Stimulated activated CD4-positive, alpha-beta T cell treated with anti-CD3 and anti-CD28 coated beads, Interleukin-2, amount 100 ng/mL, for 4 hours (primary cell): Measurements from ENCODE around the gene LSAMP.

Experiments
- DNase-seq: peaks from one replicate; pipeline ENCODE4 v3.0.0-alpha.2; 2020; ENCODE audit warnings: low read depth

LSAMP gene

DNA sequence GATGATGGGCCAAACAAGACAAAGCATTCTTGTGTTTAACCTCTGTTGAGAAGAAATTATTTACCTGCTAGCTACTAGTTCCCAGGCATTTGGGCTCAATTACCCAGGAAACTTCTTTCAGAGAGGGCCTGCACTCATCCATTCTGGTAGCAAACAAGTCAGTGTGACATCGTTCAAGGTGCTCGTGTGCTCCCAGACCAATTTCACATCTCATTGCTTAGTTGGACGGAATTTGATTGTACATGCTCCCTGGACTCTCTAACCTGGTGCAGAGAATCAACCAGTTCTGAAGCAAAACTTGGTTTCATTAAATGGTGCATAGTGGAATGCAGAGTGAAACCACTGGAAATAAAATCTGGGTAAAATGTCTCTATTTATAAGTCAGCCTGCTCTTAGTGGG lies 392.7 kb downstream of the LSAMP start:
- DNase-seq: no peak

DNA sequence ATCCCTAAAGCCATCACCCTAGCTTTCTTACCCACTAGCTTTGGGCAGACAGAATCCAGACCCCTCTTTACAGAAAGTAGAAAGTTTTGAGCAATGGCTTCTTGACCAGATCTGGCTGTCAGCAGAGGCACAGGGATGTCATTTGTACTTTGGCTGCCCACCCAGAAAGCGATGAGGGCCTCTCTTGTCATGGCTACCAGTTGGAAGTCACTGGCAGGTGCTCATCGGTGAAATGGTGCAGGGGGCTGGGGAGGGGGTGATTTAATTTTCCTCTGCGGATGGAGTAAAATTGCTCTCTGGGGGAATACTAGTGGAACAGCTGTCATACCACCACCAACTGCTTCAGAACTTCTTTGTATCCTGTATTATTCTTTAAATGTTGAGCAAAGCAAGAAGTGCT lies 393.7 kb downstream of the LSAMP start:
- no peak for DNase-seq

GRCh38 chr3:116051040-116051439 lies 394.2 kb downstream of the LSAMP start:
- DNase-seq: no peak

GRCh38 chr3:116050311-116050915 lies 394.9 kb downstream of the LSAMP start:
- no peak for DNase-seq

GRCh38 chr3:116048991-116049390 lies 396.3 kb downstream of the LSAMP start:
- DNase-seq: no peak

DNA sequence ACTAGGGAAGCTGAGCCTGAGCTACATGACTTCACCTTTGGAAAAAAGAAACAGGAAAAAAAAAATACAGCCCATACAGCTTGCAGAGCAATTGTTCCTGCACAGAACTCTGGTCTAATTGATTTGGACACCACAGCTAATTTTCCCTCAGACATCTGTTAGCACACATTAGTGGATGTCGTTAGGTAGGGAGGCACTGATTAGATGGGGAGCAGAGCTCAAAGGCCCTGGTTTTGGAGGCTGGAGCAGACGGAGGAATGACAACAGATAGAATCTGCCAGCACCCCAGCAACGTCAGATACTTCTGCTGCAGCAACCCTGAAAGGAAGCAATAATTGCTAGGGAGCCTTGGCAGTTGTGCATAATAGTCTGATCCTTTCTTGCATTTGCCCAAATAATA lies 398.9 kb downstream of the LSAMP start:
- DNase-seq: no peak

DNA sequence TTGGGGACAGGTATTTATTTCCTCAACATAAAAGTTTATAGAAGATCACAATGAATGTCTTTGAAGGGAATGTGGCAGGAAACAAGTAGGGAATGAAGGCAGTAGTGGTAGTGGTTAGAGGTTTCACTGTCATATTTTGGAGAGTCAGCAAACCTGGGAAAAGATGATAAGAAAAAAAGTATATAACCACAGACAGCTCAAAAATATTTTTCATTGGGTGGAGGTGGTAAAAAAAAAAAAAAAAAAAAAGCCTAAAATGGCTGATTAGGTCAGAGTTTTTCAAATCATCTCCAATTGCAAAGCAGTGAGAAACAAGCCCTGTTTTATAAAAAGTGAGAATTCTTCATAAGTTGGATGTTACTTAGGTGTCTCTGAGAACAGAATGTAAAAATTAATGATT lies 400.0 kb downstream of the LSAMP start:
- DNase-seq: no peak

DNA sequence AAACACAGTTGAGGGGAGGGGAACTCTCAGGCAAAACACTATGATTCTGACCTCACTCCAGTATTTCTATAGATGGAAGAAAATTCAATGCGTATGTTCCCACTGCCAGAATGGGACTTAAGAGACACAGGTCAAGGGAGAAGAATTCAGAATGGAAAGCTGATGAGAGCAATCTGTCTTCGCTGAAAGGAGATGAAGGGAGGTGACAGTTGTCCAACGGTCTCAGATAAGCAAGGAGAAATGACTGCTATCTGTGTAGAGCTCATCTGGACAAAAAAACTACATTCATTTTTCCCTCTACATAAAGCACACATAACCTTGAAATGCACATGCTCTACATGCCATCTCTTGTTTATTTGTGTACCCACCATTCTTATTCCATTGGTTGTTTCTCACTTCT lies 405.1 kb downstream of the LSAMP start:
- no peak for DNase-seq

GRCh38 chr3:116039651-116039985 lies 405.7 kb downstream of the LSAMP start:
- no peak for DNase-seq

- no peak for DNase-seq
These were observed 406.2 kb downstream of the LSAMP start for GRCh38 chr3:116038968-116039650.

- no peak for DNase-seq
These were observed 407.1 kb downstream of the LSAMP start for GRCh38 chr3:116037954-116038911.

DNA sequence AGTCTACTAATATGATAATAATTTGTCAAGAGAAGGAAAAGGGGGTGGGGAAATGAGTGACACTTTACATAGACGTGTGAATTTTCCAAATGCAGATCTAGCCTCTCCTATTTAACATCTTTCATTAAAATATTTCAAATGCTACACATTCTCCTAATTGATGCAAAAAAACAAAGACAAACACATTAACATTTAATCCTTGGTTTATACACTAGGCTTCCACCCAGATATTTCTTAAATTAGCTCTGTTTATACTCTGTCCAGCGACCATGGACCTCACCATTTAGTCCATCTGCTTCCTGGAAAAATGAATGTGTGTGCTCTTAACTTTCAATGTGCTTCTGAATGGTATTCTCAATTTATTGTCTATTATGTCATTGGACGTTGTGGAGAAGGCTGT lies 409.9 kb downstream of the LSAMP start:
- DNase-seq: no peak

GRCh38 chr3:116034794-116035193 lies 410.5 kb downstream of the LSAMP start:
- DNase-seq: no peak

- DNase-seq: no peak
These were observed 411.2 kb downstream of the LSAMP start for GRCh38 chr3:116034086-116034485.

DNA sequence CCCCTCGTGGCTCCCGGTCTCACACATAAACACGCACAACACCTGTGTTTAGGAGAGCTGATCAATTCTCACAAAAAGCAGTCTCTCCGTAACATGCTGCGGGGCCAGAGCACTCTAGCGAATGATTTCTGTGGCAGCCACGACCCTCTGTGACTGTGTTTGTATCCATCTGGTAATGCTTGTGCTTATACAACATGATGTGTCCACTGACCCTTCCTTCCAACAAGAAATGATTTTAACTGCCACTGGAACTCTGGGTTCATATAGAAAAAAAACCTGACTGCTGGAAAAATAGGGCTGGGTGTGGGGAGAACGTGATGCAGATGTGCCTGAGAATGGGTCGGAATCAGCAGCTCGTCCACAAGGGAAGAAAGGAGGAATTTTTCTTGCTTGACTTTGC lies 411.8 kb downstream of the LSAMP start:
- no peak for DNase-seq

DNA sequence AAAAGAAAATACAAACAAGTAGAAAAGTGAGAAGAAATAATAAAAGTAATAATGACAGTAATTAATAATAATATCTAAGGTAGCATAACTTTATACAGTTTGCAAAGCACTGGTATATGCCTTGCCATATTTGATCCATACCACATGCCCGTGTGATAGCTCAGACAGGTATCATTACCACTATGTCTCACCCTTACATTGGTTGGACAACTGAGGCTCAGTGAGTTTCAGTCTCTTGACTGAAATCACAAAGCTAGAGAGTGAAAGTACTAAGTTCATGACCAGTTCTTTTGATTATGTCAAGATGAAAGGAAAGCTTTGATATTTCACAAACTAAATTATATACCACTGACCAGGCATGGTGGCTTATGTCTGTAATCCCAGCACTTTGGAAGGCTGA lies 413.1 kb downstream of the LSAMP start:
- no peak for DNase-seq

- no peak for DNase-seq
These were observed 415.0 kb downstream of the LSAMP start for GRCh38 chr3:116030131-116030850.

- DNase-seq: no peak
These were observed 416.0 kb downstream of the LSAMP start for GRCh38 chr3:116029266-116029665.

GRCh38 chr3:116028157-116028556 lies 417.1 kb downstream of the LSAMP start:
- no peak for DNase-seq

- no peak for DNase-seq
These were observed 424.3 kb downstream of the LSAMP start for GRCh38 chr3:116020989-116021388.

DNA sequence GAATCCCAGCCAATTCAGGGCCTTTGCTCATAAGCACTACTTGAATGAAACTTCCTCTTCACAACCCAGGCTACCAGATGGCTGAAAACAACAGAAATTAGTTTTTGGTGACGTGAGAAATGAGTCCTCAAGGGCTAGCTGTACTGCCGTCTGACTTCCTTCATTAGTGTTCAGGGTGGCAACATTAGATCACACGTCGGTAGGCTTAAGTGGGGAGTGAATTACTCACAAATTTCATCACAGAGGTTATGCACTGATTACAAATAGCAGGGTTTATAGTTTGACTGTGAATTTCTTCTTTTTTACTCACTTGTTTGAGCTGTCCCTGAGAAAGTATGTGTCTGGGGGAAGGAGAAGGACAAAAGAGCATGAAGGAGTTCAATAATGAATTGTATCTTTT lies 424.8 kb downstream of the LSAMP start:
- DNase-seq: no peak

DNA sequence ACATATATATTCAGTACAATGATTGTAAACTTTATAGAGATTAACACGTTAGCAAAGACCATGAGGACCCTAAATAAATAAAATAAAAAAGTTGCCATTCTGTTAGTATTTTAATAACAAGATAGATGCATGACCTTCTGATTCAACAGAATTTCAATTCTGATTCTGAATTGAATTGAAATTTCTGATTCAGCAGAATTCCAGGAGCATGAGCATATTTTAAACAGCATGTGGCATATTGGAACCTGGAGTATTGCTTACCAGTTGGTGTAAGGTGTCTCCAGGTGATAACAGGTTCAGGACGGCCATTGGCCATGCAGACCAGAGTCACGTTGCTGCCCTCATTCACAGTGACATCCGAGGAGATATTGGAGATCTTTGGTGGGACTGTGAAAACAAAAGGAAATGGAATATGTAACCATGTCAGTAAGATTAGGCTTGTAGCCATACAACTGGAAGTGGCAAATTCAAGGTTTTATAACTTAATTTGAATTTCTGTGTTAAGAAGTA lies 426.0 kb downstream of the LSAMP start:
- no peak for DNase-seq
